Measurements from ENCODE around the gene OR5H14.
"Not testable (repeated sequence)": the region's sequence is repeated elsewhere in the genome, so short reads cannot be mapped to it uniquely, and the experiment has no call there.

Gene OR5H14

DNA sequence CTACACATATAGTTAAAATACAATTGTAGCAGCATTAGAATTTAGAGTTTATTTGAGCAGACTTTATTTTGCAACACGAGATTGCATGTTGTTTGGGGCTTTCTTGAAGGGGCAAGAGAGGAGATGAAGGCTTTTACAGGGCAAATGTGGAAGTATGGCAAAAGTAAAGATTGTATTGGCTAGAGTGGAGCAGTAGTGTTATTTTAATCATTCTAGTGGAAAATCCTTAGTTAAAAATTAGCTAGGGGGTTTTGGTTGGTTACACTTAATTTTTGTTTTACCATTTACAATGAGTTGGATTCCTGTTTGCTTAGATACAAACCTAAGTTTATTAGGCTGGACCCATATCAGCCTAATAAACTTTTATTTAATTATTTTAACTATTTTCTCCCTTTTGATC, 23.8 kb downstream of the OR5H14 start:
- H3K4me3 ChIP-seq (ENCODE audit: low read length): no peak overlapping the region
- no peak for TF ChIP-seq CTCF (IDR thresholded peaks at IDR 0.05; ENCODE audit: insufficient read depth, low read depth, low read length, missing control alignments)
- DNase-seq (ENCODE audit: low read depth): no peak

DNA sequence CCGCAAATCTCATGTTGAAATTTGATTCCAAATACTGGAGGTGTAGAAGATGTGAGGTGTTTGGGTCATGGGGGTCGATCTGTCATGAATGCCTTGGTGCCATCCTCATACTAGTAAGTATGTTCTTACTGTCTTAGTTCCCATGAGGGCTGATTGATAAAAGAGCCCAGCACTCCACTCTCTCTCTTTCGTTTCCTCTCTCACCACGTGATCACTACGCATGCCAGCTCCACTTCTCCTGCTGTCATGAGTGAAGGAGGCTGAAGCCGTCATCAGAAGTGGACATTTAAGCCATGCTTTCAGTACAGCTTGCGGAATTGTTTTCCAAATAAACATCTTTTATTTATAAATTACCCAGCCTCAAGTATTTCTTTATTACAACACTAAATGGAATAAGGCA, 25.3 kb downstream of the OR5H14 start:
- no peak for DNase-seq (ENCODE audit: low read depth)
- TF ChIP-seq CTCF (IDR thresholded peaks at IDR 0.05; ENCODE audit: insufficient read depth, low read depth, low read length, missing control alignments): no peak
- no peak overlapping the region for H3K4me3 ChIP-seq (ENCODE audit: low read length)

GRCh38 chr3:98180319-98180890, 33.1 kb downstream of the OR5H14 start:
- TF ChIP-seq CTCF (IDR thresholded peaks at IDR 0.05; ENCODE audit: insufficient read depth, low read depth, low read length, missing control alignments): no peak
- no peak for DNase-seq (ENCODE audit: low read depth)
- H3K4me3 ChIP-seq (ENCODE audit: low read length): no peak overlapping the region

DNA sequence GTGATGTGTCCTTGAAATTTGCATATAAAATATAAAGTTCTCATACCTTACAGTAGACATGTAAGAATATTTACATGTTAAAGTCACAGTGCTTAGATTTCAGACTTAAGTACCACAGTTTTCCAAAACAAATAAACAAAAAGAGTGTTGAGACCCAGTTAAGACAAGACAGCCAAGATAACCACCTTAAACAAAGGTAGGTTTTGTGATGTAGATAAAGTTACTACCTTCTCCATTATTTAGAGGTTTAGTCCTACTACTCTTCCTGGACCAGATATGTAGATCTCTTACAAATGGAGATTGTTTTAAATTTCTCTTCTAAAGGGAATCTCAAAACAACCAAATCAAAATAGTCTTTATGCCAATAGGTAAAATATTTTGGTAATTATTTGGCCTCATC, 34.9 kb downstream of the OR5H14 start:
- H3K4me3 ChIP-seq (ENCODE audit: low read length): no peak overlapping the region
- no peak for TF ChIP-seq CTCF (IDR thresholded peaks at IDR 0.05; ENCODE audit: insufficient read depth, low read depth, low read length, missing control alignments)
- no peak for DNase-seq (ENCODE audit: low read depth)

- DNase-seq (ENCODE audit: low read depth): no peak
- H3K4me3 ChIP-seq (ENCODE audit: low read length): no peak overlapping the region
- TF ChIP-seq CTCF (IDR thresholded peaks at IDR 0.05; ENCODE audit: insufficient read depth, low read depth, low read length, missing control alignments): no peak
Measured at GRCh38 chr3:98185180-98185579, 37.9 kb downstream of the OR5H14 start.

DNA sequence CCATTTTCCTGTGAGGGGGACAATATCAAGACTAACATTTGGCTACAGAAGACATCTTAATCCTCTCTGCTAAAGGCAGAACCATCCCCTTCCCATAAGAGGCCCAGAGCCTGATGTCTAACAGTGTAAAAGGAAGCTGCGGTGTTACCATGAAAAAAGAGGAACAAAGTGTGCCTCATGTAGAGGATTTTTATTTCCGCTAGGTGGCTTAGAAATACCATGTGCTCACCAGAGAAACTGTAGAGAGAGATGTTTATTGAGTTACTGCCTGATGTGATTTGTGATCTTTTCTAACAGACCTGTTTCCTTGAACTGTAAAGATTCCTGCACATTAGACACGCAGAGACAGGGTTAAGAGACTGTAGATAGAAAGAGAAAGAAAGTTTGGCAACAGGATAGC, 41.3 kb downstream of the OR5H14 start:
- peak; percentile 34 for TF ChIP-seq CTCF (IDR thresholded peaks at IDR 0.05; ENCODE audit: insufficient read depth, low read depth, low read length, missing control alignments)
- no peak for DNase-seq (ENCODE audit: low read depth)
- no peak overlapping the region for H3K4me3 ChIP-seq (ENCODE audit: low read length)

GRCh38 chr3:98190911-98191310, 43.6 kb downstream of the OR5H14 start:
- not testable (repeated sequence) for DNase-seq (ENCODE audit: low read depth); H3K4me3 ChIP-seq (ENCODE audit: low read length)

GRCh38 chr3:98196293-98196692, 49.0 kb downstream of the OR5H14 start:
- DNase-seq (ENCODE audit: low read depth); H3K4me3 ChIP-seq (ENCODE audit: low read length): not testable (repeated sequence)

All from epithelial cell of esophagus (primary cell).